HepG2 (cell line): ENCODE data around the gene GNG4. TPM values are rescaled to one million over a fixed set of nuclear protein-coding genes. Genes with fewer than 3 reads are reported as not detected.
A peak's percentile ranks its signal among the peaks of the same experiment; 100 is the strongest.

ENCODE experiments used
- ATAC-seq: fragments of 200-7000 bp; cut with Tn5 transposase; 3 replicates; pipeline ENCODE4 v1.9.1; 2020; ENCODE audit warnings: mild to moderate bottlenecking, moderate library complexity
- BruUV-seq: library from RNA; stranded (reverse); fragments of 400-500 nt; replicated peaks from 2 replicates; lab custom pipeline; 2021; lab: Mats Ljungman, UMichigan
- CTCF ChIA-PET: fragments of 300-600 bp; formaldehyde crosslinking; extraction: SDS; loops from one replicate; lab custom pipeline; 2021; ENCODE audit warnings: low total read pairs, inconsistent platforms, low intra/inter-chr PET ratio; lab: Yijun Ruan, JAX
- POLR2A ChIA-PET: fragments of 350-600 bp; sonication (Branson Sonifier 250); formaldehyde crosslinking; loops from one replicate; lab custom pipeline; 2020; ENCODE audit warnings: antibody characterized with exemption, inconsistent platforms; lab: Yijun Ruan, JAX
- DNase-seq: peaks from one replicate; pipeline ENCODE4 v3.0.0-alpha.2; 2015; ENCODE audit warnings: low spot score
- FAIRE-seq: peaks from 3 replicates; lab custom pipeline; 2011; peaks lifted over from hg19 to GRCh38; lab: Jason Lieb, UNC
- H2AFZ ChIP-seq: one replicate; pipeline ENCODE4 v1.6.1; 2011; ENCODE audit warnings: low read length, inconsistent platforms
- H3K27ac ChIP-seq: fragments of 300-600 bp; 3 replicates; pipeline ENCODE4 v1.8.0; 2011; ENCODE audit warnings: mixed run types, mild to moderate bottlenecking, mixed read lengths, low read length, inconsistent platforms; ENCODE audit not compliant: insufficient read depth; ENCODE audit errors: extremely low read length
- H3K27me3 ChIP-seq, 2 experiments: fragments of 200-600 bp in 1 of 2; 2 replicates in 1 of 2; 3 replicates in 1 of 2; pipeline versions ENCODE4 v1.6.0 to v1.8.0; 2011; ENCODE audit warnings: low read length in 2 of 2, mild to moderate bottlenecking in 2 of 2, moderate library complexity in 2 of 2, inconsistent platforms in 1 of 2; ENCODE audit not compliant: insufficient read depth in 2 of 2, control insufficient read depth in 1 of 2
- H3K36me3 ChIP-seq, 2 experiments: fragments of 200-600 bp in 1 of 2; replicated peaks in 1 of 2; 2 replicates in 1 of 2; 3 replicates in 1 of 2; pipeline versions ENCODE4 v1.5.1 to v1.8.0; 2011; ENCODE audit warnings: low read length in 2 of 2, inconsistent platforms in 1 of 2; ENCODE audit not compliant: insufficient read depth in 2 of 2, control insufficient read depth in 1 of 2
- H3K4me1 ChIP-seq: 2 replicates; pipeline ENCODE4 v1.5.1; 2012; ENCODE audit warnings: low read length, inconsistent platforms; ENCODE audit not compliant: insufficient read depth
- H3K4me2 ChIP-seq: 2 replicates; pipeline ENCODE4 v1.6.0; 2011; ENCODE audit warnings: low read depth, low read length, inconsistent platforms
- H3K4me3 ChIP-seq, 3 experiments: fragments of 200-600 bp in 1 of 3; sonication (generic), shearing (Covaris generic) in 1 of 3; replicated peaks in 1 of 3; 2 replicates each; pipeline ENCODE4 v1.5.1; 2011 to 2016; ENCODE audit warnings: low read length in 3 of 3, inconsistent platforms in 2 of 3, low read depth in 2 of 3, mild to moderate bottlenecking in 2 of 3, control low read depth in 1 of 3, mixed read lengths in 1 of 3; ENCODE audit not compliant: insufficient read depth in 1 of 3
- H3K79me2 ChIP-seq: one replicate; pipeline ENCODE4 v1.6.1; 2011; ENCODE audit warnings: low read length, inconsistent platforms; ENCODE audit not compliant: insufficient read depth
- H3K9ac ChIP-seq: 2 replicates; pipeline ENCODE4 v1.6.0; 2011; ENCODE audit warnings: mild to moderate bottlenecking, low read depth, low read length, inconsistent platforms; ENCODE audit not compliant: insufficient read depth
- H3K9me3 ChIP-seq: 2 replicates; pipeline ENCODE4 v1.5.1; 2012; ENCODE audit warnings: mild to moderate bottlenecking, low read length
- H4K20me1 ChIP-seq: 2 replicates; pipeline ENCODE4 v1.6.0; 2011; ENCODE audit warnings: inconsistent platforms, mild to moderate bottlenecking, low read length, moderate library complexity; ENCODE audit not compliant: insufficient read depth
- ATAD3A ChIP-seq: sonication (generic); formaldehyde crosslinking; IDR thresholded peaks from 2 replicates; pipeline ENCODE4 v1.4.0; 2020; ENCODE audit warnings: missing genetic modification reagents
- CCAR2 ChIP-seq: fragments of 200-400 bp; formaldehyde crosslinking; optimal IDR thresholded peaks from 2 replicates; pipeline ENCODE3; 2018; ENCODE audit warnings: low read depth, mild to moderate bottlenecking, low read length, moderate library complexity
- NCOA1 ChIP-seq: sonication (generic); formaldehyde crosslinking; IDR thresholded peaks from 2 replicates; pipeline ENCODE4 v1.9.0; 2021; ENCODE audit warnings: missing genetic modification reagents
- NR2C2 ChIP-seq: sonication (generic); formaldehyde crosslinking; IDR thresholded peaks from 2 replicates; pipeline ENCODE4 v1.4.0; 2020; ENCODE audit warnings: missing genetic modification reagents, mild to moderate bottlenecking, moderate library complexity, borderline replicate concordance
- POLR2AphosphoS2 ChIP-seq: IDR thresholded peaks from 2 replicates; pipeline ENCODE4 v1.6.1; 2011; ENCODE audit warnings: low read depth, low read length, improper control_type of control experiment
- TAF15 ChIP-seq: fragments of 200-400 bp; formaldehyde crosslinking; IDR thresholded peaks from one replicate; pipeline ENCODE4 v1.6.1; 2018; ENCODE audit warnings: mild to moderate bottlenecking, low read depth, low read length; ENCODE audit not compliant: poor library complexity, severe bottlenecking
- TARDBP ChIP-seq: sonication (generic); formaldehyde crosslinking; IDR thresholded peaks from 2 replicates; pipeline ENCODE4 v1.8.0; 2022; ENCODE audit warnings: mild to moderate bottlenecking, missing genetic modification reagents
- ZBTB38 ChIP-seq: sonication (generic); formaldehyde crosslinking; IDR thresholded peaks from 2 replicates; pipeline ENCODE4 v1.5.1; 2020; ENCODE audit warnings: mild to moderate bottlenecking, missing genetic modification reagents
- ZNF232 ChIP-seq: sonication (generic); formaldehyde crosslinking; IDR thresholded peaks from 2 replicates; pipeline ENCODE4 v1.4.0; 2020; ENCODE audit warnings: missing genetic modification reagents, borderline replicate concordance
- ZNF557 ChIP-seq: sonication (generic); formaldehyde crosslinking; IDR thresholded peaks from 2 replicates; pipeline ENCODE4 v1.4.0; 2020; ENCODE audit warnings: missing genetic modification reagents
- ZNF589 ChIP-seq: sonication (generic); formaldehyde crosslinking; conservative IDR thresholded peaks from 2 replicates; pipeline ENCODE4 v1.8.0; 2022; ENCODE audit warnings: mild to moderate bottlenecking, moderate library complexity, missing genetic modification reagents
- WGBS: methylation state at CpG from one replicate; pipeline ENCODE4 v1.1.6; 2017; ENCODE audit warnings: low lambda C conversion rate; 5-methylcytosine and 5-hydroxymethylcytosine counted together
- in situ Hi-C: cut with HindIII; loops from 2 replicates; pipeline ENCODE4 v1.10.0; 2017; ENCODE audit warnings: low pct_unique_long_range_greater_than_20kb; ENCODE audit not compliant: extremely low pct_ligation_motif_present
- intact Hi-C: fragments of 100-400 bp; cut with micrococcal nuclease; formaldehyde crosslinking; loops from one replicate; pipeline ENCODE4 v1.10.0; 2022; ENCODE audit not compliant: unreplicated experiment
- polyA plus RNA-seq, 8 experiments: library from polyadenylated mRNA; depleted of rRNA in 3 of 8; stranded (reverse) in 7 of 8; unstranded in 1 of 8; fragments of >200 nt; fragmentation: Illumina TruSeq in 4 of 8; extraction: Trizol in 4 of 8; gene quantifications; 2 replicates each; pipeline versions ENCODE4 v1.2.1 to v1.2.3, GENCODE V29; 2011 to 2016; ENCODE audit warnings: low read depth in 4 of 8, missing spikeins in 1 of 8, mixed read lengths in 1 of 8; ENCODE audit not compliant: insufficient read depth in 1 of 8
- total RNA-seq, 5 experiments: library from RNA; depleted of rRNA; stranded (reverse); fragments of >200 nt; fragmentation: Illumina TruSeq; extraction: Trizol; gene quantifications; 2 replicates each; pipeline ENCODE4 v1.2.3, GENCODE V29; 2016; ENCODE audit warnings: low read depth in 1 of 5
- TF ChIP-seq, protein P1 (sequence below): sonication (generic); formaldehyde crosslinking; IDR thresholded peaks from 2 replicates; pipeline ENCODE4 v1.4.0; 2020; ENCODE audit warnings: missing genetic modification reagents, borderline replicate concordance
- TF ChIP-seq, protein P2 (sequence below): sonication (generic); formaldehyde crosslinking; IDR thresholded peaks from 2 replicates; pipeline ENCODE4 v1.4.0; 2020; ENCODE audit warnings: missing genetic modification reagents, borderline replicate concordance
- TF ChIP-seq, protein P3 (sequence below): sonication (generic); formaldehyde crosslinking; IDR thresholded peaks from 2 replicates; pipeline ENCODE4 v1.5.0; 2020; ENCODE audit warnings: mild to moderate bottlenecking, missing genetic modification reagents, moderate library complexity
- TF ChIP-seq, protein P4 (sequence below): sonication (generic); formaldehyde crosslinking; IDR thresholded peaks from 2 replicates; pipeline ENCODE4 v1.9.0; 2022; ENCODE audit warnings: low read depth, missing genetic modification reagents

Gene GNG4
- total and polyA plus RNA-seq, 2 of the 13 experiments (the other 11 are each of a cell fraction or from before 2014, with no cell fraction given) = 27.1 to 69.5 TPM

DNA sequence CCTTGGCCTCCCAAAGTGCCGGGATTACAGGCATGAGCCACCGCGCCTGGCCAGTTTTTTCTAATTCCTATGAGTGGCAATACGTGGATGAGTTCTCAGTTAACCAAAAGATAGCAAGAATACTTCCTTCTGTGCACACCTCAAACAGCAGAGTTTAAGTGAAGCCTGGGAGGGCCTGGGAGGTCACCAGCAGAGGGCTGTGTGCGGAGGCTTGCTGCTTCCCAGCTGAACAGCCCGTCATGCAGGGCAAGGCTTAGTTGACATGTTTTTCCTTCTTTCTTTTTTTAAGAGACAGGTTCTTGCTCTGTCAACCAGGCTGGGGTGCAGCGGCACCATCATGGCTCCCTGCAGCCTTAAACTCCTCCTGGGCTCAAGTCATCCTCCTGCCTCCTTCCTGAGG is 17.8 kb downstream of the GNG4 start:
- peak; percentile 30 for FAIRE-seq
- Histone ChIP-seq H2AFZ (no peak overlapping the region), H3K9me3 (no peaks in the 10 kb centered on the region), H3K79me2 (peaks cover 62% of the 10 kb centered on the region), H3K36me3 (no peaks in the 10 kb centered on the region; a peak in 1 of 5 replicates), H3K4me2 (no peak overlapping the region), H3K9ac (no peak overlapping the region), H3K4me3 (no peak overlapping the region), H4K20me1 (peaks cover 42% of the 10 kb centered on the region), H3K4me1 (peaks cover 28% of the 10 kb centered on the region), H3K27me3 (no peaks in the 10 kb centered on the region), H3K27ac (no peak overlapping the region)
- ATAC-seq = peak; percentile 43
- no TSS peak for BruUV-seq
- CTCF ChIA-PET = no interaction called here
- 92% methylated on average over 7 of the region's 7 CpGs for WGBS
- intact Hi-C loops = no loop called here
- DNase-seq = no peak
- POLR2A ChIA-PET = interaction anchor here (1.0 kb wide), 1 partner anchor 14 kb away, joined by 3 read pairs; no protein-coding TSS in a partner anchor
- in situ Hi-C loops = no loop called here
- no peak for TF ChIP-seq ZNF232
- TF ChIP-seq, protein P1, sequence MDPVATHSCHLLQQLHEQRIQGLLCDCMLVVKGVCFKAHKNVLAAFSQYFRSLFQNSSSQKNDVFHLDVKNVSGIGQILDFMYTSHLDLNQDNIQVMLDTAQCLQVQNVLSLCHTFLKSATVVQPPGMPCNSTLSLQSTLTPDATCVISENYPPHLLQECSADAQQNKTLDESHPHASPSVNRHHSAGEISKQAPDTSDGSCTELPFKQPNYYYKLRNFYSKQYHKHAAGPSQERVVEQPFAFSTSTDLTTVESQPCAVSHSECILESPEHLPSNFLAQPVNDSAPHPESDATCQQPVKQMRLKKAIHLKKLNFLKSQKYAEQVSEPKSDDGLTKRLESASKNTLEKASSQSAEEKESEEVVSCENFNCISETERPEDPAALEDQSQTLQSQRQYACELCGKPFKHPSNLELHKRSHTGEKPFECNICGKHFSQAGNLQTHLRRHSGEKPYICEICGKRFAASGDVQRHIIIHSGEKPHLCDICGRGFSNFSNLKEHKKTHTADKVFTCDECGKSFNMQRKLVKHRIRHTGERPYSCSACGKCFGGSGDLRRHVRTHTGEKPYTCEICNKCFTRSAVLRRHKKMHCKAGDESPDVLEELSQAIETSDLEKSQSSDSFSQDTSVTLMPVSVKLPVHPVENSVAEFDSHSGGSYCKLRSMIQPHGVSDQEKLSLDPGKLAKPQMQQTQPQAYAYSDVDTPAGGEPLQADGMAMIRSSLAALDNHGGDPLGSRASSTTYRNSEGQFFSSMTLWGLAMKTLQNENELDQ (CRISPR knock-in tag) = no peak
- no peak for TF ChIP-seq ZNF589 (CRISPR knock-in tag)
- TF ChIP-seq ATAD3A (CRISPR knock-in tag) = no peak
- TF ChIP-seq POLR2AphosphoS2 = no peak
- TF ChIP-seq ZNF557 = no peak
- TF ChIP-seq, protein P2, sequence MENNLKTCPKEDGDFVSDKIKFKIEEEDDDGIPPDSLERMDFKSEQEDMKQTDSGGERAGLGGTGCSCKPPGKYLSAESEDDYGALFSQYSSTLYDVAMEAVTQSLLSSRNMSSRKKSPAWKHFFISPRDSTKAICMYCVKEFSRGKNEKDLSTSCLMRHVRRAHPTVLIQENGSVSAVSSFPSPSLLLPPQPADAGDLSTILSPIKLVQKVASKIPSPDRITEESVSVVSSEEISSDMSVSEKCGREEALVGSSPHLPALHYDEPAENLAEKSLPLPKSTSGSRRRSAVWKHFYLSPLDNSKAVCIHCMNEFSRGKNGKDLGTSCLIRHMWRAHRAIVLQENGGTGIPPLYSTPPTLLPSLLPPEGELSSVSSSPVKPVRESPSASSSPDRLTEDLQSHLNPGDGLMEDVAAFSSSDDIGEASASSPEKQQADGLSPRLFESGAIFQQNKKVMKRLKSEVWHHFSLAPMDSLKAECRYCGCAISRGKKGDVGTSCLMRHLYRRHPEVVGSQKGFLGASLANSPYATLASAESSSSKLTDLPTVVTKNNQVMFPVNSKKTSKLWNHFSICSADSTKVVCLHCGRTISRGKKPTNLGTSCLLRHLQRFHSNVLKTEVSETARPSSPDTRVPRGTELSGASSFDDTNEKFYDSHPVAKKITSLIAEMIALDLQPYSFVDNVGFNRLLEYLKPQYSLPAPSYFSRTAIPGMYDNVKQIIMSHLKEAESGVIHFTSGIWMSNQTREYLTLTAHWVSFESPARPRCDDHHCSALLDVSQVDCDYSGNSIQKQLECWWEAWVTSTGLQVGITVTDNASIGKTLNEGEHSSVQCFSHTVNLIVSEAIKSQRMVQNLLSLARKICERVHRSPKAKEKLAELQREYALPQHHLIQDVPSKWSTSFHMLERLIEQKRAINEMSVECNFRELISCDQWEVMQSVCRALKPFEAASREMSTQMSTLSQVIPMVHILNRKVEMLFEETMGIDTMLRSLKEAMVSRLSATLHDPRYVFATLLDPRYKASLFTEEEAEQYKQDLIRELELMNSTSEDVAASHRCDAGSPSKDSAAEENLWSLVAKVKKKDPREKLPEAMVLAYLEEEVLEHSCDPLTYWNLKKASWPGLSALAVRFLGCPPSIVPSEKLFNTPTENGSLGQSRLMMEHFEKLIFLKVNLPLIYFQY (CRISPR knock-in tag) = no peak
- peak; percentile 22; the same call in 1 of the 2 replicates for TF ChIP-seq ZBTB38 (CRISPR knock-in tag)
- no peak for TF ChIP-seq CCAR2
- TF ChIP-seq NCOA1 = no peak
- TF ChIP-seq TARDBP (CRISPR knock-in tag) = no peak
- TF ChIP-seq TAF15 = no peak
- TF ChIP-seq, protein P3, sequence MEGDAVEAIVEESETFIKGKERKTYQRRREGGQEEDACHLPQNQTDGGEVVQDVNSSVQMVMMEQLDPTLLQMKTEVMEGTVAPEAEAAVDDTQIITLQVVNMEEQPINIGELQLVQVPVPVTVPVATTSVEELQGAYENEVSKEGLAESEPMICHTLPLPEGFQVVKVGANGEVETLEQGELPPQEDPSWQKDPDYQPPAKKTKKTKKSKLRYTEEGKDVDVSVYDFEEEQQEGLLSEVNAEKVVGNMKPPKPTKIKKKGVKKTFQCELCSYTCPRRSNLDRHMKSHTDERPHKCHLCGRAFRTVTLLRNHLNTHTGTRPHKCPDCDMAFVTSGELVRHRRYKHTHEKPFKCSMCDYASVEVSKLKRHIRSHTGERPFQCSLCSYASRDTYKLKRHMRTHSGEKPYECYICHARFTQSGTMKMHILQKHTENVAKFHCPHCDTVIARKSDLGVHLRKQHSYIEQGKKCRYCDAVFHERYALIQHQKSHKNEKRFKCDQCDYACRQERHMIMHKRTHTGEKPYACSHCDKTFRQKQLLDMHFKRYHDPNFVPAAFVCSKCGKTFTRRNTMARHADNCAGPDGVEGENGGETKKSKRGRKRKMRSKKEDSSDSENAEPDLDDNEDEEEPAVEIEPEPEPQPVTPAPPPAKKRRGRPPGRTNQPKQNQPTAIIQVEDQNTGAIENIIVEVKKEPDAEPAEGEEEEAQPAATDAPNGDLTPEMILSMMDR (CRISPR knock-in tag) = peak; percentile 33; the same call in 1 of the 2 replicates
- TF ChIP-seq, protein P4, sequence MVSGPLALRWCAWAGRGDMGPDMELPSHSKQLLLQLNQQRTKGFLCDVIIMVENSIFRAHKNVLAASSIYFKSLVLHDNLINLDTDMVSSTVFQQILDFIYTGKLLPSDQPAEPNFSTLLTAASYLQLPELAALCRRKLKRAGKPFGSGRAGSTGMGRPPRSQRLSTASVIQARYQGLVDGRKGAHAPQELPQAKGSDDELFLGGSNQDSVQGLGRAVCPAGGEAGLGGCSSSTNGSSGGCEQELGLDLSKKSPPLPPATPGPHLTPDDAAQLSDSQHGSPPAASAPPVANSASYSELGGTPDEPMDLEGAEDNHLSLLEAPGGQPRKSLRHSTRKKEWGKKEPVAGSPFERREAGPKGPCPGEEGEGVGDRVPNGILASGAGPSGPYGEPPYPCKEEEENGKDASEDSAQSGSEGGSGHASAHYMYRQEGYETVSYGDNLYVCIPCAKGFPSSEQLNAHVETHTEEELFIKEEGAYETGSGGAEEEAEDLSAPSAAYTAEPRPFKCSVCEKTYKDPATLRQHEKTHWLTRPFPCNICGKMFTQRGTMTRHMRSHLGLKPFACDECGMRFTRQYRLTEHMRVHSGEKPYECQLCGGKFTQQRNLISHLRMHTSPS (CRISPR knock-in tag) = no peak
- no peak for TF ChIP-seq NR2C2
